ENCODE data around the gene NDUFS2.

NDUFS2 gene

DNA sequence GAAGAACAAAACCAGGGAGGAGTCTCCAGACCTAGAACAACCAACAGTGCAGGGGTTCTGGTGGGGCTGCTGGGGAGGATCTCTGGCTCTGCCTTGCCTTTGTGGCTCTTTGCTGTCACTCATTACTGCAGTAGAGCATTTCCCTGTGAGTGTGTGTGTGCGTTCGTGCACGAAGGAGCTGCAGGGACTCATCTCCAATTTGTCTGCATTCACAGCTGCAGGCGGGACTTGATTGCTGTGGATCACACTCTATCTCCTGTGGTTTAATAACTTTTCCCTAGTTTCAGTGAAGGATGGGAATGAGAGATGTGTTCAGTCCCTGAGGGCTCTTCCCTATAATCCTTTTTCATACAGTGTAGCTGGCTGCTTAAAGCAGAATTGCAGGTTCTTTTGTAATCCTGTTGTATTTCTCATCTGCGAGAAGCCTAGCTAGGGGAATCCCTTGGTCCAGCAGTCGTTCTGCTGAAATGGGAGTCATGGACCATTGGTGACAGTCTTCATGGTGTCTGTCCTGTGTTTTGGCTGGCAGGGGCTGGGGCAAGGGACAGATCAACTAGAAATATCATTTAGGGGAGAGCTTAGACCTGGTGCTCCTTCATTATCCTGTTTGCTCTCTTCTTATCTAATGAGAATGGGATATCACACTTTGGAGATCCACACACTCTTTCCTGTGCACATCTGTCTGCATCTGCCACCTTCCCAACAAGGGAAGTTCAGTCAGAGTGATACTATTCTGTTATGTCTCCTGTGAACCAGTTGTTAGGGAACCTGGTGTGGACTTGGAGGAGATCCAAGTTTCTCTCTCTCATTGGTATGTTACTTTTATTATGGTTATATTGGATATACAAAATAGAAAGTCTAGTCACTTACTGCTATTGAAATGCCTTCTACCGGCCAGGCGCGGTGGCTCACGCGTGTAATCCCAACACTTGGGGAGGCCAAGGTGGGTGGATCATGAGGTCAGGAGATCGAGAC lies 59.4 kb downstream of the NDUFS2 start:
- Histone ChIP-seq H3K4me3 (no peak overlapping the region), H3K4me1 (peaks cover 0 to 10% (median 6%) of the 10 kb centered on the region in 4 donors), H3K36me3 (no peaks in the 10 kb centered on the region), H3K27ac (no peak overlapping the region), H3K27me3 (peaks cover 0 to 65% of the 10 kb centered on the region in 2 donors), H3K9me3 (peaks cover 0 to 11% (median 10%) of the 10 kb centered on the region in 3 donors)
- TF ChIP-seq, protein P1, sequence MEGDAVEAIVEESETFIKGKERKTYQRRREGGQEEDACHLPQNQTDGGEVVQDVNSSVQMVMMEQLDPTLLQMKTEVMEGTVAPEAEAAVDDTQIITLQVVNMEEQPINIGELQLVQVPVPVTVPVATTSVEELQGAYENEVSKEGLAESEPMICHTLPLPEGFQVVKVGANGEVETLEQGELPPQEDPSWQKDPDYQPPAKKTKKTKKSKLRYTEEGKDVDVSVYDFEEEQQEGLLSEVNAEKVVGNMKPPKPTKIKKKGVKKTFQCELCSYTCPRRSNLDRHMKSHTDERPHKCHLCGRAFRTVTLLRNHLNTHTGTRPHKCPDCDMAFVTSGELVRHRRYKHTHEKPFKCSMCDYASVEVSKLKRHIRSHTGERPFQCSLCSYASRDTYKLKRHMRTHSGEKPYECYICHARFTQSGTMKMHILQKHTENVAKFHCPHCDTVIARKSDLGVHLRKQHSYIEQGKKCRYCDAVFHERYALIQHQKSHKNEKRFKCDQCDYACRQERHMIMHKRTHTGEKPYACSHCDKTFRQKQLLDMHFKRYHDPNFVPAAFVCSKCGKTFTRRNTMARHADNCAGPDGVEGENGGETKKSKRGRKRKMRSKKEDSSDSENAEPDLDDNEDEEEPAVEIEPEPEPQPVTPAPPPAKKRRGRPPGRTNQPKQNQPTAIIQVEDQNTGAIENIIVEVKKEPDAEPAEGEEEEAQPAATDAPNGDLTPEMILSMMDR (IDR thresholded peaks at IDR 0.05), result no peak
- intact Hi-C loops (cut with DNase I; ENCODE audit: low total_unique reads), result no loop called here
- DNase-seq, result no peak
